GM21367 (cell line): ENCODE measurements around the gene GOLGA6L22.
"Not testable (repeated sequence)": the region's sequence is repeated elsewhere in the genome, so short reads cannot be mapped to it uniquely, and the experiment has no call there.

Experiments
- ATAC-seq: cut with Tn5 transposase; IDR thresholded peaks from one replicate; pipeline ENCODE4 v1.9.1; 2021; ENCODE audit not compliant: unreplicated experiment

GOLGA6L22 gene

GRCh38 chr15:22458603-22459002, at the start of gene GOLGA6L22:
Gene GOLGA6L22, plus strand, starts transcription at chr15:22458903. Its CDS starts 91 bp downstream, at chr15:22458994.
- ATAC-seq: not testable (repeated sequence)

GRCh38 chr15:22417288-22417687, 41.4 kb upstream of the GOLGA6L22 start:
- not testable (repeated sequence) for ATAC-seq

- ATAC-seq: not testable (repeated sequence)
These were observed 40.9 kb upstream of the GOLGA6L22 start for GRCh38 chr15:22417795-22418194.

- ATAC-seq: not testable (repeated sequence)
These were observed 40.5 kb upstream of the GOLGA6L22 start for GRCh38 chr15:22418212-22418611.

GRCh38 chr15:22418666-22419065, 40.0 kb upstream of the GOLGA6L22 start:
- not testable (repeated sequence) for ATAC-seq

GRCh38 chr15:22420340-22420739, 38.4 kb upstream of the GOLGA6L22 start:
- not testable (repeated sequence) for ATAC-seq

- not testable (repeated sequence) for ATAC-seq
These were observed 29.3 kb upstream of the GOLGA6L22 start for GRCh38 chr15:22429426-22429825.

GRCh38 chr15:22431687-22432086, 27.0 kb upstream of the GOLGA6L22 start:
- not testable (repeated sequence) for ATAC-seq

- ATAC-seq: not testable (repeated sequence)
These were observed 35.9 kb downstream of the GOLGA6L22 start for GRCh38 chr15:22494490-22495113.

GRCh38 chr15:22497200-22497599, 38.5 kb downstream of the GOLGA6L22 start:
- not testable (repeated sequence) for ATAC-seq

- not testable (repeated sequence) for ATAC-seq
These were observed 39.7 kb downstream of the GOLGA6L22 start for GRCh38 chr15:22498220-22498925.

- ATAC-seq: not testable (repeated sequence)
These were observed 43.6 kb downstream of the GOLGA6L22 start for GRCh38 chr15:22502272-22502671.

- ATAC-seq: not testable (repeated sequence)
These were observed 48.3 kb downstream of the GOLGA6L22 start for GRCh38 chr15:22506959-22507358.

GRCh38 chr15:22516140-22516539, 57.4 kb downstream of the GOLGA6L22 start:
- ATAC-seq: not testable (repeated sequence)
